GM12875 (cell line): ENCODE measurements around the gene RIC8A.

ENCODE experiments used
- H3K4me3 ChIP-seq: one replicate; pipeline ENCODE4 v1.5.1; 2011; ENCODE audit warnings: low read depth, low read length, control low read depth
- TF ChIP-seq, protein P1 (sequence below): IDR thresholded peaks from 2 replicates; pipeline ENCODE4 v1.5.1; 2011; ENCODE audit warnings: low read depth, mild to moderate bottlenecking, control low read depth, inconsistent platforms, low read length, moderate library complexity, borderline replicate concordance; ENCODE audit not compliant: insufficient read depth

Gene RIC8A

DNA sequence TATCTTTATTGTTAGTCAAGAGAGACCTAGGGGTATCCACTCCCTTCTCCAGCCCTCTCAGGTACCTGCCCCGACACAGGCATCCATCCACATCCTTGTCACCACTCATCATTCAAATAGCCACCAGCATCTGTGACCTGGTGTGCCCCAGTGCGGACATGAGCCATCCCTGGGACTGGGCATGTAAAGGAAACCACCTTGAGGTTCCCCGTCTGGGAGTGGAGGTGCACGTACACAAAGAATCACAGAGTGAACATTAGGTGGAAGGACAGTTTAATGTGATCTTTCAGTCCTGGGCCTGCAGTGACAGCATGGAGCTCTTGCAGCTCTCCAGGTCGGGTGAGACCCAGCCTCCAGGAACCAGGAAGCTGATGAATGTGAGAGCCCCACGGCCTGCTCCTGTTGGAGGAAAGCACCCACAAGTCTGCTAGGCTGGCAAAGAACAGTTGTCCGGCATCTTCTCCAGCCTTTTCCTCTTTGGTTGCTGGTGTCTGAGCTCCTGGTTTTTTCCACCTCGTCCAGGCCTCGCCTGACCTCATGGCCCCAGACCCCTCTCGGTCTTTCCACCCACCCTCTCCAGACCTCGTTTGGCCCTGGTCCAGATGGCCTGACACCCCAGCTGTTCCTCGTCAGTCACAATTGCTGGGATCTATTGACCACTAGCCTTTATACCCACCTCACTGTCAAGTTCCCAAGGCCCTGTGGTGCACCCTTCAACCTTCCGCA lies 45.8 kb downstream of the RIC8A start:
- no peak overlapping the region for H3K4me3 ChIP-seq
- TF ChIP-seq, protein P1, sequence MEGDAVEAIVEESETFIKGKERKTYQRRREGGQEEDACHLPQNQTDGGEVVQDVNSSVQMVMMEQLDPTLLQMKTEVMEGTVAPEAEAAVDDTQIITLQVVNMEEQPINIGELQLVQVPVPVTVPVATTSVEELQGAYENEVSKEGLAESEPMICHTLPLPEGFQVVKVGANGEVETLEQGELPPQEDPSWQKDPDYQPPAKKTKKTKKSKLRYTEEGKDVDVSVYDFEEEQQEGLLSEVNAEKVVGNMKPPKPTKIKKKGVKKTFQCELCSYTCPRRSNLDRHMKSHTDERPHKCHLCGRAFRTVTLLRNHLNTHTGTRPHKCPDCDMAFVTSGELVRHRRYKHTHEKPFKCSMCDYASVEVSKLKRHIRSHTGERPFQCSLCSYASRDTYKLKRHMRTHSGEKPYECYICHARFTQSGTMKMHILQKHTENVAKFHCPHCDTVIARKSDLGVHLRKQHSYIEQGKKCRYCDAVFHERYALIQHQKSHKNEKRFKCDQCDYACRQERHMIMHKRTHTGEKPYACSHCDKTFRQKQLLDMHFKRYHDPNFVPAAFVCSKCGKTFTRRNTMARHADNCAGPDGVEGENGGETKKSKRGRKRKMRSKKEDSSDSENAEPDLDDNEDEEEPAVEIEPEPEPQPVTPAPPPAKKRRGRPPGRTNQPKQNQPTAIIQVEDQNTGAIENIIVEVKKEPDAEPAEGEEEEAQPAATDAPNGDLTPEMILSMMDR, result no peak

DNA sequence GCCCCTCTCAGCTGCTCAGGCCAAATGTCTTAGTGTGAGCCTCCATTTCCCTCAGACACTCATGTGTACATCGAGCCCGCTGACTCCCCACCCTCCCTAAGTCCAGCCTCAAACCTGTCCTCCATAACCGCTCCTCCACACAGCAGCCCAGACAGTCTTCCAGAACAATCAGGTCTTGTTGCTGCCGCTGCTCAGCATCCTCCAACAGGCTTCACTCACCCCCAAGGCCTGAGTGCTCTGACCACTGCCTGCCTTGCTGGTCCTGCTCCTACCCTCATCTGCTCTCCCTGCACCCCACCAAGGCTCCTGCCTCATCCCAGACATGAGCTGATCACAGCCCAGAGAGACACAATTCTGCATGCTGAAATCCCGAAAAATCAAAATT lies 46.4 kb downstream of the RIC8A start:
- no peak overlapping the region for H3K4me3 ChIP-seq
- TF ChIP-seq, protein P1, result no peak

DNA sequence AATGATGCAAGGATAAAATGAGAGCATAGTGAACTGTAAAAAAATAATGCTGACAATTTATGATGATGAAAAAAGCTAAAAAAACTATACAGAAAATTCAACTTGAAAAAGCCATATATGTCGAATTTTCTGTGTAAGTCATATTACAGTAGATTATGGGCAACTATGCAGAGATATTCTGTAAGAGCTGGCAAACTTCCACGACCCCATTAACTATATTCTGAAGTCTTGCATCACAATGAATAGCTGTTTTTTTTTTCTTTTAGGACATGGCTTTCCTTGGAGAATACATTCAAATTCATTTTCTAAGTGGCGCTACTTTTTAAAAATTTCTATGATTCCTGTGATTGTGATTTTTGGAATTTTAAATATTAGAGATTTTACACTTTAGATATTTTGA lies 47.7 kb downstream of the RIC8A start:
- no peak overlapping the region for H3K4me3 ChIP-seq
- TF ChIP-seq, protein P1, result no peak

DNA sequence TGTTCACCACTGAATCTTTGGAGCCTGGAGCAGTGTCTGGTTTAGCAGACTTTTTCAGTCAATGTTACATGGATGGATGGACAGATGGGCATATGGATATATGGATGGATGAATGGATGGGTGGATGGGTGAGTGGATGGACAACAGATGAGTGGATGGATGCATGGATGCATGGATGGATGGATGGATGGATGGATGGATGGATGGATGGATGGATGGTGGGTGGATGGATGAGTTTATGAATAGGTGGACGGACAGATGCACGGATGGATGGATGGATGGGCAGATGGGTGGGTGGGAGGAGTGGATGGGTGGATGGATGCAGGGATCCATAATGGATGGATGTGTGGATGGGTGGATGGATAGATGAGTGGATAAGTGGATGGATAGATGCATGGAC lies 48.3 kb downstream of the RIC8A start:
- TF ChIP-seq, protein P1, result no peak

DNA sequence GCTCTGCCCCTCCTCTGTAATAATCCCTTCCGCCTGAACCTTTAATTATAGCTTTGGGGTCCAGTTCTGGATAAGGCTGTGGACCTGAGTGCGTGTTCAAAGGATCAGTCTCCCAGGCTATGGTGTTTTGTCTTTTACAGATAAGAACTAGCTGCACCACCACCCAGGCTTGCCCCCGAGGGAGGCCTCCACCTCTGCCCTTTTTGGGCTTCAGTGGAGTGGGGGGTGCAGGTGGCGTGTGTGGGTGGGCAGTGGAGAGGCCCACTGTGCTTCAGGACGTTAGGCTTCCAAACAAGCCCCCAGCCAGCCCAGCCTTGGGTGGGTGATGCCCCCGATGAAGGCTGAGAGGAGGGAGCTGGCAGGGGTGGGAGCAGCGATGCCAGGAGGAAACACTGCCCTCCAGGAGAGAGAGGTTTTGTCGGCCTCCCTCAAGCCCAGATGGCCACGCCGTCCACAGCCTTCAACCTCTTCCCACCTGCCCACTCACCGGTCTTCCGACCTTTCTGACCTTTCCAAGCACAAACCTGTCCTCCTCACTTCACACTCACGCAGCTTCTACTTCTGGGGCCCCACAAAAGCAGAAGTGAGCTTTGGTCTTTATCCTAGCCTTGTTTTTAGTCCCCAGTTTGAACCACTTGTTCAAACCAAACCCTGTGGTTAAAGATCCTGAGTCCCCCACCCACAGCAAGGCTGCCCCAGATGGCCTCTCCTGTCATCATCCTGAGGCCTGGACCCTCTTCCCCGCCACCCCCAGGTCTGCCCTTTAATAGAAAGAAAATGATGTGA lies 49.6 kb downstream of the RIC8A start:
- H3K4me3 ChIP-seq, result no peak overlapping the region
- TF ChIP-seq, protein P1, result no peak

More for the DNA sequence above, 48.3 kb downstream of the RIC8A start:
- H3K4me3 ChIP-seq, result no peak overlapping the region

DNA sequence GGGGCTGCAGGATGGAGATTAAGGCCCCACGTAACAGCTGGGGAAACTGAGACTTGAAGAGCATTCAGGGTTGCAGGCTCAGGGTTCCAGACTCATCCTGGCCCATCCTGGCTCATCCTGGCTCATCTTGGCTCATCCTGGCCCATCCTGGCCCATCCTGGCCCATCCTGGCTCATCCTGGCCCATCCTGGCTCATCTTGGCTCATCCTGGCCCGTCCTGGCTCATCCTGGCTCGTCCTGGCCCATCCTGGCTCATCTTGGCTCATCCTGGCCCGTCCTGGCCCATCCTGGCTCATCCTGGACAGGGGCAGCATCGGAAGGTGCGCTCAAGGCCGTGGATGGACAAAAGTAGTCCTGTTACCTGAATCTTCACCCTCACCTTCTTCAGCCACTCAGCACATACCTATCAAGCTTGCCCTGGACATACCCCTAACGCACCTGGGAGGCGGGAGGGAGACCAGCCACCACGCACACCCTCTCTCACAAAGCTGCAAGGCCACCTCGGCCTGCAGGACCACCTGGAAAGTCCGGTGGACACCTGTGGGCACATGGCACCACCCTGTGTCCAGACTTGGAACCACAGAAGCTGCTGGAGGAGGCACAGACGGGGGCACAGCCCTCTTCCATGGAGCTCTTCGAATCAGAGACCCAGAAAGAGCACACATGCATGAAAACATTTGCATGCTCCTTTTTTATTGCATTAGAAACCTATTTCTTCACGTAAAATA lies 50.4 kb downstream of the RIC8A start:
- no peak overlapping the region for H3K4me3 ChIP-seq
- TF ChIP-seq, protein P1, result 0 out of 2 replicates have a peak, but pooled peaks have one; percentile 19
